ENCODE data around the gene RNF217. TPM values are rescaled to one million over a fixed set of nuclear protein-coding genes. Genes with fewer than 3 reads are reported as not detected.
"Not testable (repeated sequence)": the region's sequence is repeated elsewhere in the genome, so short reads cannot be mapped to it uniquely, and the experiment has no call there.

Gene RNF217
- total RNA-seq, 1 donor from 2014 or later: 0.64 TPM

- intact Hi-C loops (cut with micrococcal nuclease): no loop called here
These were observed 51.9 kb downstream of the RNF217 start for GRCh38 chr6:125013938-125014660.

- intact Hi-C loops (cut with micrococcal nuclease): no loop called here
These were observed 52.4 kb downstream of the RNF217 start for GRCh38 chr6:125014661-125014957.

- intact Hi-C loops (cut with micrococcal nuclease): no loop called here
These were observed 52.9 kb downstream of the RNF217 start for GRCh38 chr6:125015152-125015551.

- intact Hi-C loops (cut with micrococcal nuclease): no loop called here
These were observed 55.9 kb downstream of the RNF217 start for GRCh38 chr6:125018136-125018535.

GRCh38 chr6:125019281-125019680 is 57.0 kb downstream of the RNF217 start:
- intact Hi-C loops (cut with micrococcal nuclease): no loop called here

GRCh38 chr6:125019918-125020317 is 57.7 kb downstream of the RNF217 start:
- intact Hi-C loops (cut with micrococcal nuclease): no loop called here

GRCh38 chr6:125020385-125020784 is 58.1 kb downstream of the RNF217 start:
- intact Hi-C loops (cut with micrococcal nuclease): no loop called here

- intact Hi-C loops (cut with micrococcal nuclease): no loop called here
These were observed 60.3 kb downstream of the RNF217 start for GRCh38 chr6:125022391-125022989.

GRCh38 chr6:125025164-125025854 is 63.1 kb downstream of the RNF217 start:
- intact Hi-C loops (cut with micrococcal nuclease): no loop called here

GRCh38 chr6:125027287-125027686 is 65.0 kb downstream of the RNF217 start:
- intact Hi-C loops (cut with micrococcal nuclease): no loop called here

GRCh38 chr6:125030969-125031368 is 68.7 kb downstream of the RNF217 start:
- intact Hi-C loops (cut with micrococcal nuclease): no loop called here

GRCh38 chr6:125031385-125031784 is 69.1 kb downstream of the RNF217 start:
- intact Hi-C loops (cut with micrococcal nuclease): no loop called here

- intact Hi-C loops (cut with micrococcal nuclease): not testable (repeated sequence)
These were observed 72.7 kb downstream of the RNF217 start for GRCh38 chr6:125034929-125035328.

- intact Hi-C loops (cut with micrococcal nuclease): not testable (repeated sequence)
These were observed 74.2 kb downstream of the RNF217 start for GRCh38 chr6:125036486-125036885.

- intact Hi-C loops (cut with micrococcal nuclease): no loop called here
These were observed 75.6 kb downstream of the RNF217 start for GRCh38 chr6:125037827-125038226.

GRCh38 chr6:125038925-125039324 is 76.7 kb downstream of the RNF217 start:
- intact Hi-C loops (cut with micrococcal nuclease): no loop called here

- intact Hi-C loops (cut with micrococcal nuclease): no loop called here
These were observed 79.7 kb downstream of the RNF217 start for GRCh38 chr6:125041740-125042459.

- intact Hi-C loops (cut with micrococcal nuclease): no loop called here
These were observed 81.8 kb downstream of the RNF217 start for GRCh38 chr6:125044066-125044465.

- intact Hi-C loops (cut with micrococcal nuclease): no loop called here
These were observed 82.4 kb downstream of the RNF217 start for GRCh38 chr6:125044667-125045066.

- intact Hi-C loops (cut with micrococcal nuclease): no loop called here
These were observed 84.1 kb downstream of the RNF217 start for GRCh38 chr6:125046107-125046925.

- intact Hi-C loops (cut with micrococcal nuclease): no loop called here
These were observed 86.0 kb downstream of the RNF217 start for GRCh38 chr6:125048274-125048673.

Measured in T-helper 2 cell treated with Interferon-gamma antibody and Interleukin-4, amounts not matched to agents 100 ng/mL and 5 ng/mL, for 36 hours (primary cell).